ENCODE measurements around the gene SHD. TPM values are rescaled to one million over a fixed set of nuclear protein-coding genes. Genes with fewer than 3 reads are reported as not detected.

The SHD gene
- total RNA-seq, 4 donors from 2014 or later, result not detected

GRCh38 chr19:4278010-4278409 is 1.1 kb upstream of the SHD start:
- no CpG with 5 or more reads among the region's 4 CpGs for whole genome bisulfite sequencing, 2 donors (ENCODE audit: low coverage in 1 of 2)
- H3K27me3 ChIP-seq, result peaks cover 60% of the 10 kb centered on the region

GRCh38 chr19:4279267-4279529 is 132 bp downstream of the SHD start:
- no peak for ATAC-seq
- H3K4me1 ChIP-seq, result peaks cover 0 to 19% (median 9%) of the 10 kb centered on the region in 3 donors
- H3K27ac ChIP-seq, result no peak overlapping the region
- no peaks in the 10 kb centered on the region for H3K36me3 ChIP-seq
- H3K4me3 ChIP-seq, result peak overlapping the region in 1 of 2 donors; percentile 37
- no peaks in the 10 kb centered on the region for H3K9me3 ChIP-seq
- TF ChIP-seq EP300 (IDR thresholded peaks at IDR 0.05), result no peak
- no peak for TF ChIP-seq CTCF (IDR thresholded peaks at IDR 0.05)
- no peak for TF ChIP-seq POLR2A (IDR thresholded peaks at IDR 0.05)
- TF ChIP-seq POLR2AphosphoS5 (IDR thresholded peaks at IDR 0.05), result no peak
- WGBS, 2 donors (ENCODE audit: low coverage in 1 of 2), result no CpG with 5 or more reads among the region's 30 CpGs
- H3K27me3 ChIP-seq, result peaks cover 71% of the 10 kb centered on the region

More at GRCh38 chr19:4278010-4278409, 1.1 kb upstream of the SHD start:
- no peak for TF ChIP-seq CTCF (IDR thresholded peaks at IDR 0.05)
- no peak for TF ChIP-seq EP300 (IDR thresholded peaks at IDR 0.05)
- no peak for TF ChIP-seq POLR2A (IDR thresholded peaks at IDR 0.05)
- no peak for TF ChIP-seq POLR2AphosphoS5 (IDR thresholded peaks at IDR 0.05)
- ATAC-seq, result no peak
- H3K27ac ChIP-seq, result no peak overlapping the region
- H3K4me1 ChIP-seq, result peaks cover 0 to 19% (median 9%) of the 10 kb centered on the region in 3 donors
- peaks cover 0 to 5% of the 10 kb centered on the region in 2 donors for H3K36me3 ChIP-seq
- H3K9me3 ChIP-seq, result no peaks in the 10 kb centered on the region
- H3K4me3 ChIP-seq, result no peak overlapping the region

GRCh38 chr19:4279530-4280422 is 710 bp downstream of the SHD start:
- Histone ChIP-seq H3K4me1 (peaks cover 0 to 19% (median 9%) of the 10 kb centered on the region in 3 donors), H3K9me3 (no peaks in the 10 kb centered on the region), H3K4me3 (peak overlapping the region in 1 of 2 donors; percentile 37), H3K36me3 (no peaks in the 10 kb centered on the region), H3K27ac (no peak overlapping the region), H3K27me3 (peaks cover 77% of the 10 kb centered on the region)
- 0 to 3% methylated on average over 7 to 10 of the region's 71 CpGs for WGBS, 2 donors (ENCODE audit: low coverage in 1 of 2)
- TF ChIP-seq POLR2AphosphoS5 (IDR thresholded peaks at IDR 0.05) (no peak), EP300 (IDR thresholded peaks at IDR 0.05) (no peak), CTCF (IDR thresholded peaks at IDR 0.05) (no peak), POLR2A (IDR thresholded peaks at IDR 0.05) (no peak)
- ATAC-seq, result no peak

GRCh38 chr19:4284176-4284958 is 5.3 kb downstream of the SHD start:
- peaks cover 92% of the 10 kb centered on the region for H3K27me3 ChIP-seq
- peaks cover 0 to 9% (median 4%) of the 10 kb centered on the region in 3 donors for H3K4me1 ChIP-seq
- 35 to 45% methylated on average over 12 to 16 of the region's 20 CpGs for WGBS, 2 donors (ENCODE audit: low coverage in 1 of 2)
- no peak overlapping the region for H3K4me3 ChIP-seq
- no peak for ATAC-seq
- no peak for TF ChIP-seq POLR2A (IDR thresholded peaks at IDR 0.05)
- TF ChIP-seq EP300 (IDR thresholded peaks at IDR 0.05), result no peak
- TF ChIP-seq CTCF (IDR thresholded peaks at IDR 0.05), result no peak
- TF ChIP-seq POLR2AphosphoS5 (IDR thresholded peaks at IDR 0.05), result no peak
- H3K9me3 ChIP-seq, result no peaks in the 10 kb centered on the region
- no peaks in the 10 kb centered on the region for H3K36me3 ChIP-seq
- no peak overlapping the region for H3K27ac ChIP-seq
